GM20000 (cell line): ENCODE measurements around the gene STX11.

ENCODE experiments used
- DNase-seq: peaks from one replicate; pipeline ENCODE4 v3.0.0; 2012; ENCODE audit warnings: low spot score
- TF ChIP-seq, protein P1 (sequence below): IDR thresholded peaks from 2 replicates; pipeline ENCODE4 v1.5.1; 2012; ENCODE audit warnings: mild to moderate bottlenecking, control low read depth; ENCODE audit errors: extremely low read depth, missing control alignments

STX11 gene

GRCh38 chr6:144115219-144115618 is 35.1 kb upstream of the STX11 start:
- TF ChIP-seq, protein P1, sequence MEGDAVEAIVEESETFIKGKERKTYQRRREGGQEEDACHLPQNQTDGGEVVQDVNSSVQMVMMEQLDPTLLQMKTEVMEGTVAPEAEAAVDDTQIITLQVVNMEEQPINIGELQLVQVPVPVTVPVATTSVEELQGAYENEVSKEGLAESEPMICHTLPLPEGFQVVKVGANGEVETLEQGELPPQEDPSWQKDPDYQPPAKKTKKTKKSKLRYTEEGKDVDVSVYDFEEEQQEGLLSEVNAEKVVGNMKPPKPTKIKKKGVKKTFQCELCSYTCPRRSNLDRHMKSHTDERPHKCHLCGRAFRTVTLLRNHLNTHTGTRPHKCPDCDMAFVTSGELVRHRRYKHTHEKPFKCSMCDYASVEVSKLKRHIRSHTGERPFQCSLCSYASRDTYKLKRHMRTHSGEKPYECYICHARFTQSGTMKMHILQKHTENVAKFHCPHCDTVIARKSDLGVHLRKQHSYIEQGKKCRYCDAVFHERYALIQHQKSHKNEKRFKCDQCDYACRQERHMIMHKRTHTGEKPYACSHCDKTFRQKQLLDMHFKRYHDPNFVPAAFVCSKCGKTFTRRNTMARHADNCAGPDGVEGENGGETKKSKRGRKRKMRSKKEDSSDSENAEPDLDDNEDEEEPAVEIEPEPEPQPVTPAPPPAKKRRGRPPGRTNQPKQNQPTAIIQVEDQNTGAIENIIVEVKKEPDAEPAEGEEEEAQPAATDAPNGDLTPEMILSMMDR = no peak
- no peak for DNase-seq

DNA sequence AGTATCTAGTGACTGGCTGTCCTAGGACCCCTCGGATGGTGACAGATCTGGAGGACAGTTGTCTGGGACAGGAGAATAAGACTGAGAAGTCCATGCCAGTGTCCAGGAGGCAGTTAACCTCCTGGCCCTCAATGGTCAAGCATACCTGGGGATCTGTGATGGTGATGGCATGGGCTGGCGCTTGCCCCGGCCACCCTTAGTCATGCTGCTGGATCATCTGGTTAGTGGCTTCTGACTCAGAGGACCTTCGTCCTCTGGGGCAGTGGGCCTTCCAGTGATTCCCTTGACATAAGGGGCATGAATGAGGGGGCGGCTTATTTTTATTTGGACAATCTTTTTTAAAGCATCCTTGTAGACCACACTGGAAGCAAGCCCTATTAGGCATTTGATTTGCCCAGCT is 30.9 kb upstream of the STX11 start:
- no peak for DNase-seq
- TF ChIP-seq, protein P1 = no peak

- TF ChIP-seq, protein P1 = no peak
- no peak for DNase-seq
Measured at GRCh38 chr6:144122861-144123260, 27.5 kb upstream of the STX11 start.

DNA sequence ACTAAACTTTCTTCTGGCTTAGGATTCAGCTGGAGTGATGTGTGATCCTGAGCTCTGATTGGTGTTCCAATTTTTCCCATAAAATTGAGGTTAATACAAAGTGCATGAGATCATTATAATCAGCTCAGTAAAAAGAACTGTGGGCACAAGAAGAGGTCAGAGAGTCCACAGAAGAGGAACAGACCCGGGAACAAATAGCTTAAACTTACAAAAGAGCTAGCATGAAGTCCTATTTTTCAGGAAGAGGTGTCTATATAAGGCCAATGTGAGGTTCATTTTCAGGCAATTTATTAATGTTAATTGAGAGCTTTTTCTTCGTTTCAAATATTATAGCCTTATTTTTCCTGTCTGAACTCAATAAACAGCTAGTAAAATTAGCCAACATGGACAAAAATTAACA is 26.9 kb upstream of the STX11 start:
- no peak for DNase-seq
- TF ChIP-seq, protein P1 = no peak

- no peak for DNase-seq
- TF ChIP-seq, protein P1 = no peak
Measured at GRCh38 chr6:144123836-144124235, 26.5 kb upstream of the STX11 start.

DNA sequence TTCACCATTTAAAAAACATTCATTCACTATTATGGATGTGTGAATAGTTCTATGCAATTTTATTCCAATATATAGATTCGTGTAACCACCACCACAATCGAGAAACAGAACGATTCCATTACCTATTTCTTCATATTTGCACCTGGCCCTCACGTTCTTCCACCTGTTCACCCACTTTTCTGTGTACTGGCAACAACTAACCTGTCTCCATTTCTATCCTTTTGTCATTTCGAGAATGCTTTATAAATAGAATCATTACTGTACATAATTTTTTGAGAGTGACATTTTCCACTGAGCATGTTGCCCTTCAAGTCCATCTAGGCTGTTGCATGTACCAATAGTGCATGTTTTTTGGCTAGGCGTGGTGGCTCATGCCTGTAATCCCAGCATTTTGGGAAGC is 23.2 kb upstream of the STX11 start:
- TF ChIP-seq, protein P1 = no peak
- DNase-seq = no peak

GRCh38 chr6:144129469-144129868 is 20.8 kb upstream of the STX11 start:
- no peak for DNase-seq
- TF ChIP-seq, protein P1 = no peak
